Fibroblast of lung (primary cell): Measurements from ENCODE around the gene KCNH1. TPM values are rescaled to one million over a fixed set of nuclear protein-coding genes. Genes with fewer than 3 reads are reported as not detected.

Experiments
- DNase-seq, 2 donors: peaks; one replicate each; pipeline versions ENCODE4 v3.0.0 to v3.0.0-alpha.2; 2010; ENCODE audit warnings: low read depth in 2 of 2
- H2AFZ ChIP-seq: 2 replicates; pipeline ENCODE4 v1.5.1; 2012; ENCODE audit warnings: low read length, control low read depth, inconsistent platforms
- H3K27ac ChIP-seq: 2 replicates; pipeline ENCODE4 v1.5.1; 2011; ENCODE audit warnings: low read length, control low read depth; ENCODE audit not compliant: insufficient read depth
- H3K27me3 ChIP-seq: 2 replicates; pipeline ENCODE4 v1.5.1; 2011; ENCODE audit warnings: mild to moderate bottlenecking, low read length; ENCODE audit not compliant: control insufficient read depth, insufficient read depth
- H3K36me3 ChIP-seq: 2 replicates; pipeline ENCODE4 v1.5.1; 2011; ENCODE audit warnings: low read length; ENCODE audit not compliant: control insufficient read depth, insufficient read depth
- H3K4me1 ChIP-seq: 2 replicates; pipeline ENCODE4 v1.5.1; 2011; ENCODE audit warnings: low read length; ENCODE audit not compliant: control insufficient read depth, insufficient read depth; ENCODE audit errors: extremely low read depth
- H3K4me2 ChIP-seq: 2 replicates; pipeline ENCODE4 v1.5.1; 2011; ENCODE audit warnings: low read length, control low read depth; ENCODE audit not compliant: insufficient read depth; ENCODE audit errors: extremely low read depth
- H3K4me3 ChIP-seq, 4 experiments: fragments of 200-600 bp in 1 of 4; sonication (generic) in 1 of 4; replicated peaks in 1 of 4; 2 replicates each; pipeline ENCODE4 v1.5.1; 2011 to 2016; ENCODE audit warnings: low read length in 4 of 4, low read depth in 3 of 4, mild to moderate bottlenecking in 3 of 4, control low read depth in 2 of 4, inconsistent platforms in 1 of 4, mixed read lengths in 1 of 4; ENCODE audit not compliant: insufficient read depth in 1 of 4; ENCODE audit errors: control extremely low read depth in 1 of 4
- H3K79me2 ChIP-seq: 2 replicates; pipeline ENCODE4 v1.5.1; 2012; ENCODE audit warnings: mild to moderate bottlenecking, low read length, inconsistent platforms; ENCODE audit not compliant: control insufficient read depth, insufficient read depth
- H3K9ac ChIP-seq: 2 replicates; pipeline ENCODE4 v1.5.1; 2011; ENCODE audit warnings: mild to moderate bottlenecking, low read length, control low read depth; ENCODE audit not compliant: insufficient read depth
- H3K9me3 ChIP-seq: 2 replicates; pipeline ENCODE4 v1.5.1; 2012; ENCODE audit warnings: low read depth, low read length; ENCODE audit not compliant: control insufficient read depth, insufficient read depth
- H4K20me1 ChIP-seq: 2 replicates; pipeline ENCODE4 v1.5.1; 2011; ENCODE audit warnings: low read length; ENCODE audit not compliant: control insufficient read depth, insufficient read depth; ENCODE audit errors: extremely low read depth
- EZH2 ChIP-seq: IDR thresholded peaks from 2 replicates; pipeline ENCODE4 v1.5.1; 2012; ENCODE audit warnings: low read length, control low read depth, mild to moderate bottlenecking; ENCODE audit errors: missing control alignments
- polyA plus RNA-seq, 2 donors: library from polyadenylated mRNA; depleted of rRNA in 1 of 2; stranded (reverse) in 1 of 2; unstranded in 1 of 2; fragments of >200 nt; gene quantifications; 2 replicates each; pipeline ENCODE4 v1.2.1, GENCODE V29; 2011 to 2012; ENCODE audit warnings: missing spikeins in 1 of 2
- total RNA-seq: library from RNA; depleted of rRNA; stranded (reverse); fragments of >200 nt; gene quantifications from 2 replicates; pipeline ENCODE4 v1.2.1, GENCODE V29; 2014
- TF ChIP-seq, protein P1 (sequence below), 2 donors: IDR thresholded peaks in 1 of 2; conservative IDR thresholded peaks in 1 of 2; 1 replicate in 1 of 2; 2 replicates in 1 of 2; pipeline ENCODE4 v1.5.1; 2011 to 2012; ENCODE audit warnings: low read length in 2 of 2, control low read depth in 1 of 2, inconsistent platforms in 1 of 2, low read depth in 1 of 2, mild to moderate bottlenecking in 1 of 2

Gene KCNH1
- total and polyA plus RNA-seq, 2 donors (not counting 1 experiment from before 2014, with no cell fraction given) = 0.17 to 1.5 TPM

DNA sequence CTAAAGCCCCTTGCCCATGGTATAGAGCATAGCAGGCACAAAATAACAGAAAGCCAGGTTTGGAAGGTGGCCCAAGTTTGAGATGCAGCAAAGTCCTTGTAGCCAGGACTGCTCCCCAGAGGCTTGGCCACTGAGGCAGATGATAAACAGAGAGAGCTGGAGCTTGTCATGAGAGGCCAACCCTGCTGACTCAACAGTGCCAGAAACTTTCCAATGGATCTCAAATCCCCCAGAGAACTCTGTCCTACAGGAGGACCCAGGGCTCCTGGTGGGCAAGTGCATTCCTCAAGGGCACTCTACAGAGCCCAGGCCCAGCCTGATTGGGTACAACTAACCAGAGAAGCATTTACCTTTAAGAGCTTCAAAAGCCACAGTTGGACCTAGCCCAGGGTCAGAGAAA, 280.7 kb downstream of the KCNH1 start:
- TF ChIP-seq EZH2 = no peak
- TF ChIP-seq, protein P1, sequence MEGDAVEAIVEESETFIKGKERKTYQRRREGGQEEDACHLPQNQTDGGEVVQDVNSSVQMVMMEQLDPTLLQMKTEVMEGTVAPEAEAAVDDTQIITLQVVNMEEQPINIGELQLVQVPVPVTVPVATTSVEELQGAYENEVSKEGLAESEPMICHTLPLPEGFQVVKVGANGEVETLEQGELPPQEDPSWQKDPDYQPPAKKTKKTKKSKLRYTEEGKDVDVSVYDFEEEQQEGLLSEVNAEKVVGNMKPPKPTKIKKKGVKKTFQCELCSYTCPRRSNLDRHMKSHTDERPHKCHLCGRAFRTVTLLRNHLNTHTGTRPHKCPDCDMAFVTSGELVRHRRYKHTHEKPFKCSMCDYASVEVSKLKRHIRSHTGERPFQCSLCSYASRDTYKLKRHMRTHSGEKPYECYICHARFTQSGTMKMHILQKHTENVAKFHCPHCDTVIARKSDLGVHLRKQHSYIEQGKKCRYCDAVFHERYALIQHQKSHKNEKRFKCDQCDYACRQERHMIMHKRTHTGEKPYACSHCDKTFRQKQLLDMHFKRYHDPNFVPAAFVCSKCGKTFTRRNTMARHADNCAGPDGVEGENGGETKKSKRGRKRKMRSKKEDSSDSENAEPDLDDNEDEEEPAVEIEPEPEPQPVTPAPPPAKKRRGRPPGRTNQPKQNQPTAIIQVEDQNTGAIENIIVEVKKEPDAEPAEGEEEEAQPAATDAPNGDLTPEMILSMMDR (conservative IDR thresholded peaks at IDR 0.05 in 1 of 2, IDR thresholded peaks at IDR 0.05 in 1 of 2; ENCODE audit: low read depth in 1 of 2, low read length in 2 of 2) = no peak
- Histone ChIP-seq H3K36me3 (no peaks in the 10 kb centered on the region), H3K4me2 (no peak overlapping the region), H3K4me3 (no peak overlapping the region), H2AFZ (no peak overlapping the region), H3K9me3 (no peaks in the 10 kb centered on the region), H3K27me3 (no peaks in the 10 kb centered on the region), H3K27ac (no peak overlapping the region), H3K4me1 (no peaks in the 10 kb centered on the region), H4K20me1 (no peaks in the 10 kb centered on the region), H3K9ac (no peak overlapping the region), H3K79me2 (no peaks in the 10 kb centered on the region)
- DNase-seq = no peak

DNA sequence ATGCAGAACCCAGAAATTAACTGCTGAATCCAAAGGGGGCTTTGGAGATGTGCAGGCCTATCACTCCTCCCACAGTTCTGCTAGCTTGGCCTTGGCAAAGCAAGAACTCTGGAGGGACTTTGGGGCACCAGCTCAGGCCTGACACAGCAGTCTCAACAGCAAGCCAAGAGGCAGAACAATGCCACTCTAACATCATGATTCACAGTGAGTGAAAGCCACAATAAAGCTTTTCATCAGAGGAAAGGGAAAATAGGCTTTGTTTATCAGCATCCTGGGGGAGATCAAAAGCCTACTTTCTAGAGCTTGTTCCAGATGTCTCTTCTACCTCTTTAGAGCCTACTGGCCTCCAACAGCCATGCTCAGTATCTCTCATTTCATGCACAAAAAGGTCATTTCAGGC, 283.4 kb downstream of the KCNH1 start:
- no peak overlapping the region for H3K4me2 ChIP-seq
- TF ChIP-seq EZH2 = no peak
- TF ChIP-seq, protein P1 (conservative IDR thresholded peaks at IDR 0.05 in 1 of 2, IDR thresholded peaks at IDR 0.05 in 1 of 2; ENCODE audit: low read depth in 1 of 2, low read length in 2 of 2) = no peak
- no peaks in the 10 kb centered on the region for H4K20me1 ChIP-seq
- no peaks in the 10 kb centered on the region for H3K9me3 ChIP-seq
- H3K36me3 ChIP-seq = no peaks in the 10 kb centered on the region
- no peak overlapping the region for H2AFZ ChIP-seq
- no peaks in the 10 kb centered on the region for H3K27me3 ChIP-seq
- DNase-seq = no peak
- H3K4me3 ChIP-seq = no peak overlapping the region
- H3K9ac ChIP-seq = no peak overlapping the region
- no peaks in the 10 kb centered on the region for H3K79me2 ChIP-seq
- no peak overlapping the region for H3K27ac ChIP-seq
- no peaks in the 10 kb centered on the region for H3K4me1 ChIP-seq

DNA sequence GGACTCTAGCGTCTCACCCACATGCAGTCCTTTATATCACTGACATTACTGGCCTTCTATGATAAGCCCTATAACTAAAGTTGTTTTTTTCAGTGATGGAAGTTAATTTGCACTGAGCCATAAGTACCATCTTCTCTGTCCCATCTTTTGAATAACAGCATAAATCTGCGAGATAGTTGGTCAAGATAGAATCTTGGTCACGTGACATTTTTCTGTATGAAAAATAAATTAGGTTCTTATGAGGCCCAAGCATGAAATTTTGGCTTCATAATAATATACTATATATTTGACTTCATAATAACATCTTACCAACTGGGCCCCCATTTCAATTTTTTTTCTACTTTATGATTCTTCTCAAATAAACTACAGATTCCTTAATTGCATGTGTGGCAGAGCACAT, 285.5 kb downstream of the KCNH1 start:
- no peak overlapping the region for H3K27ac ChIP-seq
- no peaks in the 10 kb centered on the region for H4K20me1 ChIP-seq
- no peak for DNase-seq
- no peak overlapping the region for H3K9ac ChIP-seq
- H3K4me2 ChIP-seq = no peak overlapping the region
- no peak for TF ChIP-seq EZH2
- TF ChIP-seq, protein P1 (conservative IDR thresholded peaks at IDR 0.05 in 1 of 2, IDR thresholded peaks at IDR 0.05 in 1 of 2; ENCODE audit: low read depth in 1 of 2, low read length in 2 of 2) = no peak
- H3K36me3 ChIP-seq = no peaks in the 10 kb centered on the region
- H3K27me3 ChIP-seq = no peaks in the 10 kb centered on the region
- H3K4me1 ChIP-seq = no peaks in the 10 kb centered on the region
- H3K4me3 ChIP-seq = no peak overlapping the region
- H3K9me3 ChIP-seq = no peaks in the 10 kb centered on the region
- no peak overlapping the region for H2AFZ ChIP-seq
- no peaks in the 10 kb centered on the region for H3K79me2 ChIP-seq
